BJ (cell line): ENCODE results near the gene NAV2. TPM values are rescaled to one million over a fixed set of nuclear protein-coding genes. Genes with fewer than 3 reads are reported as not detected.
"Not testable (repeated sequence)": the region's sequence is repeated elsewhere in the genome, so short reads cannot be mapped to it uniquely, and the experiment has no call there.

ENCODE experiments used
- CTCF ChIA-PET: fragments of 350-600 bp; formaldehyde crosslinking; extraction: SDS; loops from one replicate; lab custom pipeline; 2021; ENCODE audit warnings: antibody characterized with exemption, inconsistent platforms; lab: Yijun Ruan, JAX
- POLR2A ChIA-PET: fragments of 300-600 bp; sonication (Branson Sonifier 250); formaldehyde crosslinking; extraction: SDS; loops from one replicate; lab custom pipeline; 2021; ENCODE audit warnings: antibody characterized with exemption; lab: Charles Lee
- DNase-seq: peaks from one replicate; pipeline ENCODE4 v3.0.0-alpha.2; 2011; ENCODE audit warnings: low read depth
- H3K27me3 ChIP-seq: 2 replicates; pipeline ENCODE4 v1.6.0; 2011; ENCODE audit warnings: low read length; ENCODE audit not compliant: control insufficient read depth, insufficient read depth
- H3K36me3 ChIP-seq: 2 replicates; pipeline ENCODE4 v1.5.1; 2011; ENCODE audit warnings: low read length; ENCODE audit not compliant: control insufficient read depth, insufficient read depth
- H3K4me3 ChIP-seq: 2 replicates; pipeline ENCODE4 v1.5.1; 2011; ENCODE audit warnings: low read depth, mild to moderate bottlenecking, control low read depth, low read length
- polyA plus RNA-seq: library from polyadenylated mRNA; depleted of rRNA; stranded (reverse); fragments of >200 nt; gene quantifications from 2 replicates; pipeline ENCODE4 v1.2.3, GENCODE V29; 2011
- TF ChIP-seq, protein P1 (sequence below): IDR thresholded peaks from 2 replicates; pipeline ENCODE4 v1.5.1; 2011; ENCODE audit warnings: low read depth, mild to moderate bottlenecking, control low read depth, inconsistent platforms, low read length, moderate library complexity; ENCODE audit not compliant: insufficient read depth

Gene NAV2
- polyA plus RNA-seq, 1 experiment, result 6.1 TPM

DNA sequence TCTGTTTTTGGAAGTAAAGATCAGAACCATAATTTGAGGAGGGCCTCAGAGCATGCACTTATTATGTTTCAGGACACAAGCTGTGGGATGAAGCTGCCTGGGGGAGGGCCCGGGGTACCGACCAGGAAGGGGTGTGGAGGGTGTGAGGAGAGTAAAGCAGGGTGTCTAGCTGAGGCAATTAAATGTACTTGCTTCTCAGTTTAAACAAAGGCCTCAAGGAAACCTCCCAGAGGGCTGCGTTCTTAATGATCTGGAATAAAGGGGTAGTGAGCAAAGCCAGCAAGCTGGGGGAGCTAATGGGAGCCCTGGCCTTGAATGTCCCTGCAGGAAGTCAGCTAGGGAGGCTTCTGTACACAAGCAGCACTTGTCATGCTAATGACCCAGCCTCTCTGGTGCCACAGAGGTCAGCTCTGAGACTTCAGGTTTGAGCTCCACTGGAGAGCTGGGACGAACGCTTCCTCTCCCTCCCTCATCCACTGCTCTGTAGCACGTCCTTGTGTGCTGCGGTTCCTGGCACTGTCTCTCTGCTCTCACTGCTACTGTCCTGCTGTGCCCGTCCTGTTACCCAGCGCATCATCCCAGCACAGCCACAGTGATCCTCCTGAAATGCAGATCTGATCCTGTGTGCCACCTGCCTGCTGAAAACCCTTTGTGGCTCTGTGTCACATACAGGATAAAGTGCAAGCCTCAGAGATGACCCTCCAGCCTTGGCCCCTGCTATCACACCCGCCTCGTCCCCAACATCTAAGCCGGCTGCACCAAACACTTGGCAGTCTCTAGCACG, 287.9 kb downstream of the NAV2 start:
- Histone ChIP-seq H3K36me3 (0 out of 2 replicates have a peak, but pooled peaks cover 2% of the 10 kb centered on the region), H3K27me3 (no peaks in the 10 kb centered on the region), H3K4me3 (no peak overlapping the region)
- TF ChIP-seq, protein P1, sequence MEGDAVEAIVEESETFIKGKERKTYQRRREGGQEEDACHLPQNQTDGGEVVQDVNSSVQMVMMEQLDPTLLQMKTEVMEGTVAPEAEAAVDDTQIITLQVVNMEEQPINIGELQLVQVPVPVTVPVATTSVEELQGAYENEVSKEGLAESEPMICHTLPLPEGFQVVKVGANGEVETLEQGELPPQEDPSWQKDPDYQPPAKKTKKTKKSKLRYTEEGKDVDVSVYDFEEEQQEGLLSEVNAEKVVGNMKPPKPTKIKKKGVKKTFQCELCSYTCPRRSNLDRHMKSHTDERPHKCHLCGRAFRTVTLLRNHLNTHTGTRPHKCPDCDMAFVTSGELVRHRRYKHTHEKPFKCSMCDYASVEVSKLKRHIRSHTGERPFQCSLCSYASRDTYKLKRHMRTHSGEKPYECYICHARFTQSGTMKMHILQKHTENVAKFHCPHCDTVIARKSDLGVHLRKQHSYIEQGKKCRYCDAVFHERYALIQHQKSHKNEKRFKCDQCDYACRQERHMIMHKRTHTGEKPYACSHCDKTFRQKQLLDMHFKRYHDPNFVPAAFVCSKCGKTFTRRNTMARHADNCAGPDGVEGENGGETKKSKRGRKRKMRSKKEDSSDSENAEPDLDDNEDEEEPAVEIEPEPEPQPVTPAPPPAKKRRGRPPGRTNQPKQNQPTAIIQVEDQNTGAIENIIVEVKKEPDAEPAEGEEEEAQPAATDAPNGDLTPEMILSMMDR, result no peak
- POLR2A ChIA-PET, result no interaction called here
- no peak for DNase-seq
- CTCF ChIA-PET, result interaction anchor here (0.6 kb wide), 1 partner anchor 9 kb away, joined by 4 read pairs; no protein-coding TSS in a partner anchor

DNA sequence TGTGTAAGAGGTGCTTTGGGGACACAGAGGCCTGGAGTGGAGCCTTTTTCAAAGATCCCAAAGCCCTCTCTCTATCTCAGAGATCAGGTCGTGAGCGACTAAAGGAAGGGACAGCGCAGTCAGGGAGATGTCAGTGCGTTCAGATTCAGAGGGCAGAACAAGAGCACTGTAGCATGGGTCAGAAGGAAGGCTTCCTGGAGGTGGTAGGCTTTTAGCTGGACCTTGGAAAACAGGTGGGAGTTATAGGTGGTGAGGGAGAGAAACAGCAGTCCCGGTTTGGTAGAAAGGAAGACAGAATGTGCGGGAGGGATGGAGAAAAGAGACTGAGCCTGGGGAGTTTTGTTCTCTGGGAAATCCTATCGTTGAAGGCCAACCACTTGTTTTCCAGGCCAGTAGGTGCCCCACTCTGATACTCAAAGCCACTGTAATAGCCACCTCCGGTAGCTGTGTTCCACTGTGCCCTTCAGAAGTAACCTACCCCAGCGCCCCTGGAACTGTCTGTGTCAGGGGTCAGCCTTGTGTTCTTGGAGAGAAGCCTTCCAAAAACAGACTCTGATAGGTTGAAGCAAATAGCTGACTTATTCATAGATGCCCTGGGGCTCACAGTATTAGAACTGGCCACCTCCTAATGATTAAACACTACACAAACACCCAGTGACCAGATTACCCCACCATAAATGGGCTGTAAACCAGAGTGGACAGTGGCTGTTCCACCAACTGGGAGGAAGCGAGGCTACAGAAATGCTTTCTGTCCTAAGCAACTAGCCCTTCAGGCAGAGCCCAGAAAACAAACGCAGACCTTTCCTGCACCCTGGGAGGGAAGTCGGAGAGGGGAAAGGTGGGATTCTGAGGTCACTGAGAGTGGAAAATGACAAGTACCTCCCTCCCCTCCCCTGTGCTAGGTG, 289.9 kb downstream of the NAV2 start:
- Histone ChIP-seq H3K4me3 (no peak overlapping the region), H3K36me3 (0 out of 2 replicates have a peak, but pooled peaks cover 2% of the 10 kb centered on the region), H3K27me3 (no peaks in the 10 kb centered on the region)
- ChIA-PET CTCF (no interaction called here), POLR2A (no interaction called here)
- no peak for DNase-seq
- TF ChIP-seq, protein P1, result no peak

DNA sequence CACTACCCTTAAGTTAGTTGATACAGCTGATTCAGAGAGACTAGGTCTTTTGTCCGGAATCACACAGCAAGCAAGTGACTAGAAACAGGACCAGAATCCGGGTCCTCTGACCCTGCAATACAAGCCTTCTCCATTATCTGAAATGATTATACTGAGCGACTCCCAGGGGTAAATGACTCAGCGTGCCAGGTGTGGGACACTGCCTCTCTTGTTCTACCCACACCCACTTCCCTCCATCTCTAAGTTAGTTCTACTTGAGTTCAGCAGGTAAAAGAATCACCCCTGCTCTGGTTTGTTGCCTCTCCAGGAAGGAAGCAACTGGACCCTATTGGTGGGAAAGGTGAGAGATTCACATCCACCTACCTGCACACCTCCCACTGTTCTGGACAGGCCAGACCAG, 290.7 kb downstream of the NAV2 start:
- ChIA-PET CTCF (no interaction called here), POLR2A (no interaction called here)
- TF ChIP-seq, protein P1, result no peak
- no peak for DNase-seq
- Histone ChIP-seq H3K27me3 (no peaks in the 10 kb centered on the region), H3K4me3 (no peak overlapping the region), H3K36me3 (0 out of 2 replicates have a peak, but pooled peaks cover 1% of the 10 kb centered on the region)

DNA sequence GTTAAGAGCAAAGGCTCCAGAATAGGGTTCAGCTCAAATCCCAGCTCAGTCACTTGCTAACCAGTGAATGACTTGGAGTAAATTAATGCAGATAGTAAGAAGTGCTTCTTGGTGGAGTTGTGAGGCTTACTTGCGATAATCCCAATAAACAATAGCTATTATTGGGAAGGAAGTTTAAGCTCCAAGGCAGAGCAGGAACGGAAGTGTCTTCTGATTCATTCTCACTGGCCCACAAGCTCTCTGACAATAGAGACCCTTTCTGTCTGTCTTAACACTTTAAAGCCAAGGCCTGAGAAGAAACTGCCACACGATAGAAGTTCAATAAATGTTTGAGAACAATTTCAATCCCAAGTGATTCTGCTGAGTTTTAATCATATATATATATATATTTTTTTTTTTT, 292.2 kb downstream of the NAV2 start:
- POLR2A ChIA-PET, result interaction anchor here (0.6 kb wide), 1 partner anchor 18 kb away, joined by 4 read pairs; no protein-coding TSS in a partner anchor
- TF ChIP-seq, protein P1, result no peak
- H3K36me3 ChIP-seq, result 0 out of 2 replicates have a peak, but pooled peaks cover 1% of the 10 kb centered on the region
- CTCF ChIA-PET, result interaction anchor here (1.1 to 1.8 kb wide), 2 partner anchors 9 to 12 kb away, joined by 3 to 4 read pairs; no protein-coding TSS in a partner anchor
- no peaks in the 10 kb centered on the region for H3K27me3 ChIP-seq
- DNase-seq, result no peak
- H3K4me3 ChIP-seq, result no peak overlapping the region

DNA sequence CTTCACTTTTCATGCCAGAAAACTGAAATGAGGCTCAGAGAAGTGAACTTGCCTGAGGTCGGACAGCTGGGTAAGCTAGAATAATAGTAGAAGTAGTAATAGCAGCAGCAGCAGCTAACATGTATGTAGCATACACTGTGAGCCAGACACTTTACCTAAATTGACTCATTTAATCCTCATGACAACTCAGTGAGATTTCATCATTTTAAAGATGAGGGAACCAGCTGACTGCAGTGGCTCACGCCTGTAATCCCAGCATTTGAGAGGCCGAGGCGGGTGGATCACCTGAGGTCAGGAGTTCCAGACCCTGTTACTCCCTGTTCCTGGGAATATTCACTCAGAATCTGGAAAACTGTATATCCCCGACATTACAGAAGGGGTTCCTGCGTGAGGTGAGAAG, 293.1 kb downstream of the NAV2 start:
- Histone ChIP-seq H3K4me3 (no peak overlapping the region), H3K27me3 (no peaks in the 10 kb centered on the region), H3K36me3 (no peaks in the 10 kb centered on the region)
- no peak for DNase-seq
- TF ChIP-seq, protein P1, result no peak
- POLR2A ChIA-PET, result no interaction called here
- CTCF ChIA-PET, result interaction anchor here (1.8 kb wide), 1 partner anchor 10 kb away, joined by 4 read pairs; no protein-coding TSS in a partner anchor

DNA sequence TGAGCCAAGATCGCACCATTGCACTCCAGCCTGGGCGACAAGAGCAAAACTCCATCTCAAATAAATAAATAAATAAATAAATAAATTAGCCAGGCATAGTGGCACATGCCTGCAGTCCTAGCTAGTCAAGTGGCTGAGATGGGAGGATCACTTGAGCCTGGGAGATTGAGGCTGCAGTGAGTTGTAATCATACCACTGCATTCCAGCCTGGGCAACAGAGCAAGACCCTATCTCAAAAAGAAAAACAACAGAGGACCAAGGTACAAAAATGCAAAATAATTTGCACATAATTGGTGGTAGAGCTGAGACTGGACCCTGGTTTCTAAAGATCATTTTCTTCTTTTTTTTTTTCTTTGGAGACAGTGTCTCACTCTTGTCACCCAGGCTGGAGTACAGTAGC, 294.0 kb downstream of the NAV2 start:
- H3K36me3 ChIP-seq, H3K27me3 ChIP-seq, DNase-seq, POLR2A ChIA-PET, CTCF ChIA-PET, H3K4me3 ChIP-seq: not testable (repeated sequence)
